Lower leg skin (tissue), 4 donors: ENCODE data around the gene CLDN16. TPM values are rescaled to one million over a fixed set of nuclear protein-coding genes. Genes with fewer than 3 reads are reported as not detected.

Experiments
- DNase-seq, 2 donors: peaks; one replicate each; pipeline ENCODE4 v3.0.0-alpha.2; 2019; ENCODE audit warnings: low spot score in 2 of 2
- H3K4me3 ChIP-seq: fragments of 200-600 bp; sonication (generic); 2 replicates; pipeline ENCODE4 v1.5.1; 2017; ENCODE audit warnings: mild to moderate bottlenecking, low read depth; ENCODE audit not compliant: poor library complexity, severe bottlenecking
- CTCF ChIP-seq, 3 donors: fragments of 450-650 bp; IDR thresholded peaks; one replicate each; pipeline ENCODE4 v1.5.1; 2016; ENCODE audit warnings: antibody characterized with exemption in 3 of 3, mild to moderate bottlenecking in 3 of 3, moderate library complexity in 2 of 3
- POLR2A ChIP-seq, 2 donors: fragments of 450-650 bp; IDR thresholded peaks; one replicate each; pipeline ENCODE4 v1.6.1; 2016 to 2017; ENCODE audit warnings: antibody characterized with exemption in 2 of 2, mild to moderate bottlenecking in 1 of 2, moderate library complexity in 1 of 2
- WGBS, 2 donors: methylation state at CpG; one replicate each; pipeline ENCODE4 v1.1.5; 2018; 5-methylcytosine and 5-hydroxymethylcytosine counted together
- intact Hi-C: fragments of 100-400 bp; cut with DNase I; formaldehyde crosslinking; loops from one replicate; pipeline ENCODE4 v1.15.0; 2023; ENCODE audit warnings: low total_unique reads
- total RNA-seq, 4 donors: library from RNA; depleted of rRNA; stranded (reverse); fragments of >200 nt; gene quantifications; one replicate each; pipeline ENCODE4 v1.1.0, GENCODE V29; 2016

CLDN16 gene
- total RNA-seq, 4 donors from 2014 or later = 1.1 to 5.1 (median 2.2) TPM

- H3K4me3 ChIP-seq = no peak overlapping the region
- intact Hi-C loops = no loop called here
- DNase-seq = no peak
- TF ChIP-seq CTCF (IDR thresholded peaks at IDR 0.05) = no peak
- no peak for TF ChIP-seq POLR2A (IDR thresholded peaks at IDR 0.05)
- 64 to 78% methylated on average over 3 of the region's 3 CpGs for WGBS, 2 donors
Observed at GRCh38 chr3:190443257-190443656, 55.3 kb downstream of the CLDN16 start.

- intact Hi-C loops = no loop called here
- WGBS, 2 donors = 83 to 91% methylated on average over 6 of the region's 6 CpGs
- H3K4me3 ChIP-seq = no peak overlapping the region
- no peak for DNase-seq
- TF ChIP-seq CTCF (IDR thresholded peaks at IDR 0.05) (no peak), POLR2A (IDR thresholded peaks at IDR 0.05) (no peak)
Observed at GRCh38 chr3:190444006-190444405, 56.0 kb downstream of the CLDN16 start.

GRCh38 chr3:190444576-190445145 is 56.7 kb downstream of the CLDN16 start:
- 91 to 92% methylated on average over 3 of the region's 3 CpGs for WGBS, 2 donors
- no peak overlapping the region for H3K4me3 ChIP-seq
- TF ChIP-seq POLR2A (IDR thresholded peaks at IDR 0.05) (no peak), CTCF (IDR thresholded peaks at IDR 0.05) (no peak)
- intact Hi-C loops = no loop called here
- DNase-seq = no peak

- WGBS, 2 donors = 60 to 65% methylated on average over 6 of the region's 6 CpGs
- intact Hi-C loops = no loop called here
- no peak for DNase-seq
- H3K4me3 ChIP-seq = no peak overlapping the region
- TF ChIP-seq CTCF (IDR thresholded peaks at IDR 0.05) (no peak), POLR2A (IDR thresholded peaks at IDR 0.05) (no peak)
Observed at GRCh38 chr3:190446573-190447279, 58.8 kb downstream of the CLDN16 start.

GRCh38 chr3:190448256-190448655 is 60.3 kb downstream of the CLDN16 start:
- H3K4me3 ChIP-seq = no peak overlapping the region
- 83 to 84% methylated on average over 2 of the region's 2 CpGs for WGBS, 2 donors
- intact Hi-C loops = no loop called here
- TF ChIP-seq CTCF (IDR thresholded peaks at IDR 0.05) (no peak), POLR2A (IDR thresholded peaks at IDR 0.05) (no peak)
- no peak for DNase-seq
